Esophagus squamous epithelium (tissue), 4 donors: Measurements from ENCODE around the gene GTSE1.

Experiments
- CTCF ChIP-seq, 6 experiments: fragments of 450-650 bp in 4 of 6; fragments of 200-600 bp in 2 of 6; sonication (generic) in 2 of 6; IDR thresholded peaks; one replicate each; pipeline ENCODE4 v1.5.1; 2016 to 2019; ENCODE audit warnings: antibody characterized with exemption in 6 of 6, mild to moderate bottlenecking in 4 of 6, moderate library complexity in 4 of 6
- POLR2A ChIP-seq, 4 donors: fragments of 450-650 bp; IDR thresholded peaks; one replicate each; pipeline ENCODE4 v1.6.1; 2017; ENCODE audit warnings: antibody characterized with exemption in 4 of 4, mild to moderate bottlenecking in 4 of 4, moderate library complexity in 3 of 4

DNA sequence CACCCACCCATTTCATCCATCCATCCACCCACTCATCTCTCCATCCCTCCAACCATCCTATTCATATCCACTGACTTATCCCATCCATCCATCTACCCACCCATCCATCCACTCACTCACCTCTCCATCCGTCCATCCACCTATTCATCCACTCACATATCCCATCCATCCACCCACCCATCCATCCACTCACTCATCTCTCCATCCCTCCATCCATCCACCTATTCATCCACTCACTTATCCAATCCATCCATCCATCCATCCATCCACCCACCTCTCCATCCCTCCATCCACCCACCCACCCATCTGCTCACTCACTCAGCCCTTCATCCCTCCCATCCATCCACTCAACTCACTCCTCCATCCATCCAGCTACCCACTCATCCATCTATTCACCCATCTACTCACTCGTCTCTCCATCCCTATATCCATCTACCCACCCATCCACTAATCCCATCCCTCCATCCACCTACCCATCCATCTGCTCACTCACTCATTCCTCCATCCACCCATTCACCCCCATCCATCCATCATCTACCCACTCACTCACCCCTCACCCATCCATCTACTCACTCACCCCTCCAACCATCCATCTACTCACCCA is 75.1 kb downstream of the GTSE1 start:
- no peak for TF ChIP-seq CTCF (IDR thresholded peaks at IDR 0.05)
- no peak for TF ChIP-seq POLR2A (IDR thresholded peaks at IDR 0.05)
